Psoas muscle (tissue), 8 donors: ENCODE measurements around the gene SEBOX. TPM values are rescaled to one million over a fixed set of nuclear protein-coding genes. Genes with fewer than 3 reads are reported as not detected.

Experiments
- ATAC-seq, 4 donors: fragments of 200-7000 bp; cut with Tn5 transposase; one replicate each; pipeline ENCODE4 v1.9.1; 2020; ENCODE audit warnings: moderate library complexity in 3 of 4, mild to moderate bottlenecking in 2 of 4
- DNase-seq, 2 donors: peaks; one replicate each; pipeline ENCODE4 v3.0.0-alpha.2; 2020
- H3K27ac ChIP-seq: fragments of 200-600 bp; one replicate; pipeline ENCODE4 v1.8.0; 2022
- H3K27me3 ChIP-seq, 3 donors: fragments of 200-600 bp in 1 of 3; one replicate each; pipeline versions ENCODE4 v1.6.1 to v1.8.0; 2013 to 2022; ENCODE audit warnings: low read length in 2 of 3, mild to moderate bottlenecking in 2 of 3, moderate library complexity in 1 of 3; ENCODE audit not compliant: insufficient read depth in 3 of 3
- H3K36me3 ChIP-seq, 2 donors: fragments of 200-600 bp in 1 of 2; one replicate each; pipeline versions ENCODE4 v1.6.1 to v1.8.0; 2013 to 2022; ENCODE audit warnings: low read depth in 1 of 2, mild to moderate bottlenecking in 1 of 2, moderate library complexity in 1 of 2; ENCODE audit not compliant: insufficient read depth in 1 of 2
- H3K4me1 ChIP-seq: fragments of 200-600 bp; one replicate; pipeline ENCODE4 v1.8.0; 2022
- H3K4me3 ChIP-seq: fragments of 200-600 bp; one replicate; pipeline ENCODE4 v1.8.0; 2022; ENCODE audit warnings: mild to moderate bottlenecking
- H3K9me3 ChIP-seq: fragments of 200-600 bp; one replicate; pipeline ENCODE4 v1.8.0; 2022
- WGBS, 3 donors: extraction: QIAGEN DNeasy Blood & Tissue Kit; methylation state at CpG; one replicate each; pipeline versions ENCODE4 v1.1.6 to v1.1.7; 2013; 5-methylcytosine and 5-hydroxymethylcytosine counted together
- intact Hi-C, 2 donors: fragments of 100-400 bp; cut with DNase I; formaldehyde crosslinking; loops; one replicate each; pipeline versions ENCODE4 v1.11.0 to v1.14.2; 2022
- polyA plus RNA-seq, 3 donors: library from polyadenylated mRNA; stranded (reverse); fragments of 200-250 nt; gene quantifications; one replicate each; pipeline ENCODE4 v1.2.3, GENCODE V29; 2013
- total RNA-seq, 4 donors: library from RNA; stranded (reverse); fragmentation: NEBNext Ultra II Directional in 2 of 4; extraction: Animal tissue kit (Norgen Biotek cat#: 25700) in 2 of 4; gene quantifications; one replicate each; pipeline versions ENCODE4 v1.2.1 to v1.2.4, GENCODE V29; 2021 to 2023
- TF ChIP-seq, protein P1 (sequence below): fragments of 200-600 bp; IDR thresholded peaks from one replicate; pipeline ENCODE4 v1.8.0; 2022; ENCODE audit warnings: antibody characterized with exemption
- donor health status: healthy with polysubstance abuse.
- donor health status: DM: no; HTN: no; CAD: no; lungs with moderate emphysema.
- donor health status: Bipolar disorder and iron deficiency.
- donor health status: healthy.
- donor health status: DM: yes; HTN: yes; CAD: no.
- donor health status: DM: no; HTN: no; CAD: no.
- donor health status: DM: no; HTN: no; CAD: no.
- donor health status: DM: yes; HTN: yes; CAD: no.

The SEBOX gene
- total and polyA plus RNA-seq, 7 donors: not detected

- intact Hi-C loops: loop anchor here in 1 of 2 donors (10.0 kb wide), 1 partner anchor 892 kb away; the partner anchor contains the start of gene KSR1
- H3K4me3 ChIP-seq: no peak overlapping the region
- TF ChIP-seq, protein P1, sequence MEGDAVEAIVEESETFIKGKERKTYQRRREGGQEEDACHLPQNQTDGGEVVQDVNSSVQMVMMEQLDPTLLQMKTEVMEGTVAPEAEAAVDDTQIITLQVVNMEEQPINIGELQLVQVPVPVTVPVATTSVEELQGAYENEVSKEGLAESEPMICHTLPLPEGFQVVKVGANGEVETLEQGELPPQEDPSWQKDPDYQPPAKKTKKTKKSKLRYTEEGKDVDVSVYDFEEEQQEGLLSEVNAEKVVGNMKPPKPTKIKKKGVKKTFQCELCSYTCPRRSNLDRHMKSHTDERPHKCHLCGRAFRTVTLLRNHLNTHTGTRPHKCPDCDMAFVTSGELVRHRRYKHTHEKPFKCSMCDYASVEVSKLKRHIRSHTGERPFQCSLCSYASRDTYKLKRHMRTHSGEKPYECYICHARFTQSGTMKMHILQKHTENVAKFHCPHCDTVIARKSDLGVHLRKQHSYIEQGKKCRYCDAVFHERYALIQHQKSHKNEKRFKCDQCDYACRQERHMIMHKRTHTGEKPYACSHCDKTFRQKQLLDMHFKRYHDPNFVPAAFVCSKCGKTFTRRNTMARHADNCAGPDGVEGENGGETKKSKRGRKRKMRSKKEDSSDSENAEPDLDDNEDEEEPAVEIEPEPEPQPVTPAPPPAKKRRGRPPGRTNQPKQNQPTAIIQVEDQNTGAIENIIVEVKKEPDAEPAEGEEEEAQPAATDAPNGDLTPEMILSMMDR: no peak
- H3K27ac ChIP-seq: no peak overlapping the region
- ATAC-seq (no peak), DNase-seq (no peak)
- no peaks in the 10 kb centered on the region for H3K9me3 ChIP-seq
- no peaks in the 10 kb centered on the region for H3K27me3 ChIP-seq
- WGBS, 3 donors: 58 to 63% (median 62%) methylated on average over 7 of the region's 7 CpGs
- H3K4me1 ChIP-seq: no peaks in the 10 kb centered on the region
- peaks cover 16 to 100% of the 10 kb centered on the region in 2 donors for H3K36me3 ChIP-seq
Measured at GRCh38 chr17:28346746-28347246, 18.2 kb downstream of the SEBOX start.

DNA sequence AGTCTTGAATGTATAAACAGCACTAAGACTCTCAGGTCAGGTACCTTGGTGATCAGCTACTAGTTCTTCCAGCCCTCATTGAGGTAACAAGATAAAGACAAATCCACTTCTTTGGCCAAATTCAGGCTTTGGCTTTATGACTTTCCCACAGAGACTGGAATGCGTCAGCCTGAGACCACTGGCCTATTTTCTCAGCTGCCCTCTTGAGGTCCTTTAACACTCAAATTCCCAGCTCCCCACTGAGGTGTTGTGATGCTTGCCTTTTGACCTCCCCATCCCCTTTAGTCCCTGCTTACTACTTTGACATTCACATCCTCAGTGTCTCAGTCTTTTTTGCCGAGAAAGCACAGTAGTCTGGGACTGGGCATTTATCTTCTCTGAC lies 18.8 kb downstream of the SEBOX start:
- no peaks in the 10 kb centered on the region for H3K4me1 ChIP-seq
- DNase-seq (no peak), ATAC-seq (no peak)
- intact Hi-C loops: loop anchor here in 1 of 2 donors (10.0 kb wide), 1 partner anchor 891 kb away; the partner anchor contains the start of gene KSR1
- TF ChIP-seq, protein P1: no peak
- no peak overlapping the region for H3K4me3 ChIP-seq
- peaks cover 18 to 100% of the 10 kb centered on the region in 2 donors for H3K36me3 ChIP-seq
- H3K27me3 ChIP-seq: no peaks in the 10 kb centered on the region
- 74 to 82% (median 77%) methylated on average over 2 of the region's 2 CpGs for WGBS, 3 donors
- no peaks in the 10 kb centered on the region for H3K9me3 ChIP-seq
- H3K27ac ChIP-seq: no peak overlapping the region

- peaks cover 15 to 100% of the 10 kb centered on the region in 2 donors for H3K36me3 ChIP-seq
- intact Hi-C loops: loop anchor here in 1 of 2 donors (10.0 kb wide), 1 partner anchor 891 kb away; the partner anchor contains the start of gene KSR1
- ATAC-seq: peak; percentile 37 to 79 (median 48)
Measured at GRCh38 chr17:28345419-28346198, 19.4 kb downstream of the SEBOX start.

GRCh38 chr17:28344435-28344901 lies 20.5 kb downstream of the SEBOX start:
- no peak for DNase-seq
- TF ChIP-seq, protein P1: no peak
- Histone ChIP-seq H3K4me1 (no peaks in the 10 kb centered on the region), H3K9me3 (no peaks in the 10 kb centered on the region), H3K27ac (peak overlapping the region; percentile 41), H3K27me3 (no peaks in the 10 kb centered on the region), H3K4me3 (no peak overlapping the region), H3K36me3 (peaks cover 13 to 99% of the 10 kb centered on the region in 2 donors)
- intact Hi-C loops: loop anchor here in 1 of 2 donors (10.0 kb wide), 1 partner anchor 890 kb away; the partner anchor contains the start of gene KSR1
- ATAC-seq: no peak
- WGBS, 3 donors: 85 to 86% (median 85%) methylated on average over 19 of the region's 19 CpGs

More at GRCh38 chr17:28345419-28346198, 19.4 kb downstream of the SEBOX start:
- TF ChIP-seq, protein P1: no peak
- H3K4me3 ChIP-seq: no peak overlapping the region
- peak overlapping the region; percentile 41 for H3K27ac ChIP-seq
- 51 to 63% (median 51%) methylated on average over 13 of the region's 13 CpGs for WGBS, 3 donors
- no peaks in the 10 kb centered on the region for H3K9me3 ChIP-seq
- no peak for DNase-seq
- H3K4me1 ChIP-seq: no peaks in the 10 kb centered on the region
- no peaks in the 10 kb centered on the region for H3K27me3 ChIP-seq
